Activated CD4-positive, alpha-beta T cell treated with anti-CD3 and anti-CD28 coated beads, Interleukin-2, amount 50 U/mL, for 24 hours (primary cell): ENCODE measurements around the gene KDM6A.
"Not testable (repeated sequence)": the region's sequence is repeated elsewhere in the genome, so short reads cannot be mapped to it uniquely, and the experiment has no call there.

Source experiments
- DNase-seq, 2 donors: peaks; one replicate each; pipeline ENCODE4 v3.0.0-alpha.2; 2020; ENCODE audit warnings: low read depth in 1 of 2, low spot score in 1 of 2

KDM6A gene

GRCh38 chrX:44958480-44958879, 85.5 kb downstream of the KDM6A start:
- no peak for DNase-seq

GRCh38 chrX:44961817-44962607, 89.0 kb downstream of the KDM6A start:
- DNase-seq = no peak

GRCh38 chrX:44962944-44963343, 90.0 kb downstream of the KDM6A start:
- no peak for DNase-seq

GRCh38 chrX:44967221-44967620, 94.2 kb downstream of the KDM6A start:
- DNase-seq = no peak

DNA sequence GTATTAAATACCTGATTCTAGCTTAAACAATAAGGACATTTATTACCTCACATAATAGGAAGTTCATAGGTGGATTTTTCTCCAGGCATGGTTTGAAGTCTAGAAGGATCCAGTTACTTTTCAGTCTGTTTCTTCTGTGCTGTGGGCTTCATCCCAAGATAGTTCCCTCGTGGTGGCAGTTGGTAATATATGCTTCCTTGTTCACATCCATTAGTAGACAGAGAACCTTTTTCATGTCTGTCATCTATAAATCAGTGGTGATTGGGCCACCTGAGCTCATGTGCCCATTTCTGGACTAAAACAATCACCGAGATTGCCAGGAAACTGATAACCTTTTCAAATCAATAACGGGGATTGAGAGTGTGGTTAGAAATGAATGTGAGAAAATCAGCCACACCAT, 97.7 kb downstream of the KDM6A start:
- no peak for DNase-seq

DNA sequence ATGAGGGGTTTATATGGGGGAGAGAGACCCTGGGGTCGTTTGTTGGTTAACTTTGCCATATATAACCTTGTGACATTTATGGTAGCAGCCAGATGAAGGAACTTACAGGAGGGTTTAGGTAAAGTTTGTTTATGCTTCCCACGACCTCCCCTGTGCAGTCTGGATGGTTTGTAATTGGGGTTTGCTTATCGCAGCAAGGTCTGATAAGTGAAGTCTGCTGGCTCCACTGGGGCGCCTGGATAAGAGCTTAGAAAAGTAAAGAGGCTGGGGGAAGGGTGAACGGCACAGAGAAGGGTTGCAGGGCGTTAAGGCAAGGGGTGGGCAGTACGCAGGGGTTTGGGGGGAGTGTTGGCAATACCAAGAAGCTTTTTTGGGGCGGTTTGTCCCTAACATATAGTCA, 98.7 kb downstream of the KDM6A start:
- DNase-seq = no peak

- DNase-seq = no peak
These were observed 99.1 kb downstream of the KDM6A start for GRCh38 chrX:44972132-44972531.

DNA sequence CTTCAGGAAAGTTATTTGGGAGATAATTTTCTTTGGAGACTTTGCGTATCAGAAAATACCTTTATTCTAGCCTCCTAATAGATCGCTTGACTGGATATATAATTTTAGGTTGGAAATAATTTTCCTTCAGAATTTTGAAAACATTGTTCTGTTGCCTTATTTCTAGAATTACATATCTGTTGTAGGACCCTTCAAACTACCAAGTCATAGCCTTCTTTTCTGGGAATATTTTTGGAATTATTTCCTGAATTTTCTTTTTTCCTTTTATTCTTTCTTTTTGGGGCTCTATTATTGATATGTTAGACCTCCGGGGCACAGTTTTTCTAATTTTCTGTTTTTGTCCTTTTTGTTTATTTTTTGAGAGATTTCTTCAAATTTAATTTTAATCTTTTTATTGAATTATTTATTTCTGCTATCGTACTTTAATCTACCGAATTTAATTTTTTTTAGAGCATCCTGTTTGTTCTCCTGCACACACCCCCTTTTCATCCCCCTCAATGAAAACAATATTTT, 100.5 kb downstream of the KDM6A start:
- DNase-seq = no peak

DNA sequence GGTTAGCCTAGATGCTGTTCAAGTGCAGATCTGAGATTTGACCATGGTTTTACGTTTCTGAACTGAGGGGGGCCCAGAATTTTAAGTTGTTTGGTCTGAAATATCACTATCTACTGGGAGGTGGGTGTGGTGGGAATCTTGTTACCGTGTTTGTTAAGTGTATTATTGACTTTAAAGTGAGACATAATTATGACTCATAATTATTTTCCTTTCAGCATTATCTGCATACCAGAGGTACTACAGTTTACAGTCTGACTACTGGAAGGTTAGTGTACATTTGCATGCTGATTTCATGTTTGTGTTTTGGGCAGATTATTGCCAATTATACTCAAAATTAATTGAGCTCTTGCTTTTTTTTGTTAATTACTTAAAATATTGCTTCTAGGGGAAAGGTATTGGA, 101.5 kb downstream of the KDM6A start:
- DNase-seq = no peak

- DNase-seq = no peak
These were observed 102.8 kb downstream of the KDM6A start for GRCh38 chrX:44975666-44976263.

DNA sequence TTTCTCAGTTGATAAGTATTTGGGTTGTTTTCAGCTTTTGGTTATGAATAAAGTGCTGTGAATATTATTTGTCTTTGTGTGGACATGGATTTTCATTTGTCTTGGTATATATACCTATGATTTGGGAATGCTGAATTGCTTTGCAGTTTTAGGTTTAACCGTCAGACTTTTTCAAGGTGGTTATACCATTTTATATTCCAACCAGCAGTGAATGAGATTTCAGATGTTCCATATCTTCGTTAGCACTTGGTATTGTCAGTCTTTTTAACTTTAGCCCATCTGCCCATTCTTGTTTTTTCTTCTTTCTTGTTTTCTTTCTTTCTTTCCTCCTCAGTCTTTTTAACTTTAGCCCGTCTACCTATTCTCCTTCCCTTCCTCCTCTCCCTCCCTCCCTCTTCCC, 106.0 kb downstream of the KDM6A start:
- DNase-seq = no peak

DNA sequence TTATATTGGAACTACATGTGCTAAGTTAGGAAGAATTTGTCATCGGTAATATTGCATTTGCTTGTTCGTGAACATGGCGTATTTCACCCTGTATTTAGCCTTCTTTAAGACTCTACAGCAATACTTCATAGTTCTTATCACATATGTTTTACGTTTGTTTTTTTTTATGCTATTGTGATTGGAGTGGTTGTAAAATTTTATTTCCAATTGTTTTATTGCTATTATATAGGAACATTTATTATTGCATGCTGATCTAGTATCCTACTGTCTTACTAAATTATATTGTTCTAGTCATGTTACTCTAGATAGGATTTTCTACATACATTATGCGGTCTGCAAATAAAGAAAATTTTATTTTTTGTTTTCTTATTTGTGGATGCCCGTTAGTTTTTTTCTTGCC, 107.4 kb downstream of the KDM6A start:
- DNase-seq = no peak

- DNase-seq = no peak
These were observed 107.9 kb downstream of the KDM6A start for GRCh38 chrX:44980883-44981282.

DNA sequence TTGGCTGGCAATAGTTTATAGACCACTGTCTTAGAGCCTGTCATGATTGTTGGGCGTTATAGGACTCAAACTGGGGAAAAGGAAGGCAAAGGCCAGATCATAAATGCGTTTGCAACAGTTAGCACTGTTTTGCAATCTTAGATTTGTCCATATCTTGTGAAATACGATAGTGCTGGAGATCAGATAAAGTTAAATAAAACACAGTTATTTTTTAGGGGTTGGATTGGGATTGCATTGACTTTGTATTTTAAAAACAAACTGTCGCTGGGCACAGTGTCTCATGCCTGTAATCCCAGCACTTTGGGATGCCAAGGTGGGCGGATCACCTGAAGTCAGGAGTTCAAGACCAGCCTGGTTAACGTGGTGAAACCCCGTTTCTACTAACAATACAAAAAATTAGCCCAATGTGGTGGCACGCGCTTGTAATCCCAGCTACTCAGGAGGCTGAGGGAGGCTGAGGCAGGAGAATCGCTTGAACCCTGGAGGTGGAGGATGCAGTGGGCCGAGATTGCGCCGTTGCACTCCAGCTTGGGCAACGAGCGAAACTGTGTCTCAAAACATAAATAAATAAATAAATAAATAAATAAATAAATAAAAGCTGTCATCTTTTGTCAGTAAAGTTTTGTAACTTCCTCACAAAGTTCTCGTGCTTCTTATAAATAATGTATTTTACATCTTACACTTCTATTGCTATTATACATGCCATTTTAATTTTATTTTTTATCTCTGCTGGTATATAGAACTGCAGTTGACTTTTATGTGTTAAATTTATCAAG, 117.2 kb downstream of the KDM6A start:
- DNase-seq = no peak

DNA sequence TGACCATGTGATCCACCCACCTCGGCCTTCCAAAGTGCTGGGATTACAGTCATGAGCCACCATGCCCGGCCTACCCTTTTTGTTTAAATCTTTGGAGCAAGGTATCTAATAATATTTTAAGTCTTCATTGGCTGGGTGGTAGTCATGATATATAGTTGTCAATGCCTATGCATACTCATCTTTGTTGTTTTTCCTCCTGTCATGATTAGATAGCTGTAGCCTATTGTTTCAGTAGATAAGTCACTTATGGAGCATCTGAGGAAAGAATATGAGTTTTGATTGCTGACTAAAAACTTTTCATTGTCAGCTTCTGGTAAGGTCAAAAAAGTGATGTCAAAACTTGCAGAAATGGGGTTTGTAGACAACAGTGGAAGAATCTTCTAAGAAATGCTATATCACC, 119.8 kb downstream of the KDM6A start:
- DNase-seq = no peak

DNA sequence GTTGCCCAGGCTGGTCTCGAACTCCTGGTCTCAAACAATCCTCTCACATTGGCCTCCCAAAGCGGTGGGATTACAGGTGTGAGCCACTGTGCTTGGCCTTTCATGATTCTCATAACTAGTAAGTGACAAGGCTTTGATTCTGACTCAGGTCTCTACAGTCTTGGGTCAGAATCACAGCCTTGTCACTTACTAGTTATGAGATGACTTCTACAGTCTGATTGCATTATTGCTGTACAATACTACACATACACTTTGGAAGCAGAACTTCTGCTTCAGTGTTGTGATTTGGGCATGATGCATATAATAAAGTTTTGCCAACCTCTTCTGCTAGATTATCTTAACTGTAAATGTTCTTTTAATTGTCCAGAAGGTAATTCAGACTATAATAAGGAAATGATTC, 123.3 kb downstream of the KDM6A start:
- no peak for DNase-seq

GRCh38 chrX:44997282-44997812, 124.4 kb downstream of the KDM6A start:
- no peak for DNase-seq

- DNase-seq = no peak
These were observed 124.9 kb downstream of the KDM6A start for GRCh38 chrX:44997888-44998287.

- DNase-seq = not testable (repeated sequence)
These were observed 126.2 kb downstream of the KDM6A start for GRCh38 chrX:44999237-44999636.

DNA sequence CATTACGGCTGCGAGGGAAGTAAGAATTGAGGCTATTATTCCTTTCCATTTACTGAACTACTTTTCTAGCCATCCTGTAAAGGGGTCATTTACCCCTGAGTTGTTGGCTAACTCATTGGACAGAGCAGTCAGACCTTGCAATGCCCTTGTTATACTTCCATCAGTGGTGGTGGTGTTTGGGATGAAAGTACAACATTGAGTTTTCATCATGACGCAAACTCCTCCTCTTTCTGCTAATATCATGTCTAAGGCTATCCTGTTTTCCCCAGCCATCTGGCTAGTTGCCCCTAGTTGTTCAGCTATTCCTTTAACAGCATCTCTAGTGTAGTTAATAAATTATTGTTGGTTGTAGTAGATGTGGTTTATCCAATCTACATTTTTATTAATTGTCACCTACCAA, 126.9 kb downstream of the KDM6A start:
- DNase-seq = not testable (repeated sequence)

DNA sequence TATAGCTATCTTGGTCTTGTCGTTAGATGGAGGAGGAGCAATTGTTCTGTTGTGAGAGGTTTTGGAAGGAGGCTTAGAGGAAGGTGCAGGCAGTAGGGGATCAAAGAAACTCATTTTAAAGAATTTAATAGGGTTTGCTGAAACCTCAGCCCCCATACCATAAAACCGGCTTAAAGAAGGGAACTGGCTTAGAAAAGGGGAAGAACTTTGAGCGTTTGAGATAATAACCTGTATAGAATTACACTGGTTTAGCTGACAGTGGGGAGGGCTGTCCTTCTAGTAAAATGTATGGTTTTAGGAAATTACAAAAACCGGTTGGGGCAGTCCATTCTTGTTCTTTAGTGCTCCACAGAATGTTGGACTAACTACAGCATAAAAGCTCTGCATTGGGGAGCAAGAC, 128.1 kb downstream of the KDM6A start:
- DNase-seq = no peak

DNA sequence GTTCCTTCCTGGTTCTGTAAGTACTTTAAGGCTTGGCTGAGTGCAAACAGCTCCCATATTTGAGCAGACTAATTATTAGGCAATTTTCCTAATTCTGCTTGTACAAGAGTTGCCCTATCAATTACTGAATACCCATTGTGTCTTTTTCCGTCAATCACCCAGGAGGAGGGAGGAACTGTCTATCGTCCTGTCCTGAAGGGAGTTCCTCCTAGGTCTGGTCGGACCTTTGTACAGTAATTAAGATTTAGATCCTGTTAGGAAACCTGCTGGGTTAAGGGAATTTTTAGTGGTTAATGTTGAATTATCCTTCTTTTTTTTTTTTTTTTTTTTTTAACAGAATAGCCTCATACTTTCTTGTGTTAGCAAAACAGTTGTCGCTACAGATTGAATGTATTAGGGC, 130.1 kb downstream of the KDM6A start:
- no peak for DNase-seq
